Ovary (tissue), 3 donors: ENCODE data around the gene PMEL.

Experiments
- POLR2A ChIP-seq: fragments of 450-650 bp; IDR thresholded peaks from one replicate; pipeline ENCODE4 v1.6.1; 2017; ENCODE audit warnings: antibody characterized with exemption, mild to moderate bottlenecking, moderate library complexity
- TF ChIP-seq, protein P1 (sequence below), 3 donors: fragments of 450-650 bp in 2 of 3; fragments of 200-600 bp in 1 of 3; IDR thresholded peaks; one replicate each; pipeline versions ENCODE4 v1.5.1 to v1.8.0; 2016 to 2022; ENCODE audit warnings: antibody characterized with exemption in 3 of 3, mild to moderate bottlenecking in 1 of 3
- donor health status: DM: no; HTN: no; CAD: no.

DNA sequence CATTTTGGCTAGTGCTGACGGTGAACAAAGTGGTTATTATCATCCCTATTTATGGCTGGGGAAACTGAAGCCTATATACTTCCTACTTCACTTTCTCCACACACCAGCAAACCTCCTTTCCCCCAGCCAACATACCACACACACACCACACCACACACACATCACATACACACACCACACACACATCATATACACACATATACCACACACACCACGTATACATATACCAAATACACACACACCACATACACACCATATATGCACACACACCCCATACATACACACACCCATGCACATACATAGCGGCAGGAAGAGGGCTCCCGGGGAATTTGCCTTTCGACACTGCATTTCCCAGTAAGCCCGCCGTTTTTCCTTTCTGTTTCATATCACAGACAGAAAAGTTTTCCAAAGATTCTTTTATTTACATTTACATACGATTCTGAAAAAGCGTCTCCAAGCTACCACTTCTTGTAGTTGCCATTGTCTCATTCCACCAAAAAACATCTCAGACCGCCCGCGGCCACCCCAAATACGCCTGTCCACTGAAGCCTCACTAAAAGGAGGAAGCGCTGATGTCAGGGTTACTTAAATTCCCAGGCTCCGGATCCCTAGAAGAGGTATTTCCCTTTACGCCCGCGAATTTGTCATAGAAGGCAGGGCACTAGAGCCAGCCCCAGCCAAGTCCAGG lies 7.2 kb upstream of the PMEL start:
- TF ChIP-seq, protein P1, sequence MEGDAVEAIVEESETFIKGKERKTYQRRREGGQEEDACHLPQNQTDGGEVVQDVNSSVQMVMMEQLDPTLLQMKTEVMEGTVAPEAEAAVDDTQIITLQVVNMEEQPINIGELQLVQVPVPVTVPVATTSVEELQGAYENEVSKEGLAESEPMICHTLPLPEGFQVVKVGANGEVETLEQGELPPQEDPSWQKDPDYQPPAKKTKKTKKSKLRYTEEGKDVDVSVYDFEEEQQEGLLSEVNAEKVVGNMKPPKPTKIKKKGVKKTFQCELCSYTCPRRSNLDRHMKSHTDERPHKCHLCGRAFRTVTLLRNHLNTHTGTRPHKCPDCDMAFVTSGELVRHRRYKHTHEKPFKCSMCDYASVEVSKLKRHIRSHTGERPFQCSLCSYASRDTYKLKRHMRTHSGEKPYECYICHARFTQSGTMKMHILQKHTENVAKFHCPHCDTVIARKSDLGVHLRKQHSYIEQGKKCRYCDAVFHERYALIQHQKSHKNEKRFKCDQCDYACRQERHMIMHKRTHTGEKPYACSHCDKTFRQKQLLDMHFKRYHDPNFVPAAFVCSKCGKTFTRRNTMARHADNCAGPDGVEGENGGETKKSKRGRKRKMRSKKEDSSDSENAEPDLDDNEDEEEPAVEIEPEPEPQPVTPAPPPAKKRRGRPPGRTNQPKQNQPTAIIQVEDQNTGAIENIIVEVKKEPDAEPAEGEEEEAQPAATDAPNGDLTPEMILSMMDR (IDR thresholded peaks at IDR 0.05) = no peak
- TF ChIP-seq POLR2A = peak; percentile 65
